Muscle layer of colon (tissue), 2 donors: ENCODE data around the gene TOP3A.

ENCODE experiments used
- H3K27ac ChIP-seq: one replicate; pipeline ENCODE4 v1.7.0; 2013; ENCODE audit warnings: low read depth, mild to moderate bottlenecking, low read length, moderate library complexity
- H3K27me3 ChIP-seq, 2 donors: one replicate each; pipeline ENCODE4 v1.7.0; 2013; ENCODE audit warnings: low read length in 2 of 2, mild to moderate bottlenecking in 2 of 2; ENCODE audit not compliant: insufficient read depth in 2 of 2, control insufficient read depth in 1 of 2
- H3K36me3 ChIP-seq: one replicate; pipeline ENCODE4 v1.7.0; 2013; ENCODE audit warnings: mild to moderate bottlenecking, low read length; ENCODE audit not compliant: insufficient read depth
- H3K4me1 ChIP-seq: one replicate; pipeline ENCODE4 v1.7.0; 2013; ENCODE audit warnings: mild to moderate bottlenecking, low read length; ENCODE audit not compliant: insufficient read depth
- H3K4me3 ChIP-seq, 2 donors: one replicate each; pipeline ENCODE4 v1.7.0; 2013; ENCODE audit warnings: low read length in 2 of 2, low read depth in 1 of 2, mild to moderate bottlenecking in 1 of 2, moderate library complexity in 1 of 2
- H3K9ac ChIP-seq: one replicate; pipeline ENCODE4 v1.7.0; 2013; ENCODE audit warnings: low read length
- H3K9me3 ChIP-seq: one replicate; pipeline ENCODE4 v1.7.0; 2013; ENCODE audit warnings: mild to moderate bottlenecking, low read length
- donor health status: abdominal sarcoma.
- donor health status: Adenocarcinoma of cecum.

The TOP3A gene

GRCh38 chr17:18225642-18226283 lies 89.0 kb downstream of the TOP3A start:
- no peak overlapping the region for H3K27ac ChIP-seq
- H3K4me3 ChIP-seq: peak overlapping the region; percentile 74 to 95
- peaks cover 16% of the 10 kb centered on the region for H3K4me1 ChIP-seq
- peak overlapping the region; percentile 68 for H3K9ac ChIP-seq
- no peaks in the 10 kb centered on the region for H3K27me3 ChIP-seq
- H3K9me3 ChIP-seq: no peaks in the 10 kb centered on the region
- no peaks in the 10 kb centered on the region for H3K36me3 ChIP-seq

DNA sequence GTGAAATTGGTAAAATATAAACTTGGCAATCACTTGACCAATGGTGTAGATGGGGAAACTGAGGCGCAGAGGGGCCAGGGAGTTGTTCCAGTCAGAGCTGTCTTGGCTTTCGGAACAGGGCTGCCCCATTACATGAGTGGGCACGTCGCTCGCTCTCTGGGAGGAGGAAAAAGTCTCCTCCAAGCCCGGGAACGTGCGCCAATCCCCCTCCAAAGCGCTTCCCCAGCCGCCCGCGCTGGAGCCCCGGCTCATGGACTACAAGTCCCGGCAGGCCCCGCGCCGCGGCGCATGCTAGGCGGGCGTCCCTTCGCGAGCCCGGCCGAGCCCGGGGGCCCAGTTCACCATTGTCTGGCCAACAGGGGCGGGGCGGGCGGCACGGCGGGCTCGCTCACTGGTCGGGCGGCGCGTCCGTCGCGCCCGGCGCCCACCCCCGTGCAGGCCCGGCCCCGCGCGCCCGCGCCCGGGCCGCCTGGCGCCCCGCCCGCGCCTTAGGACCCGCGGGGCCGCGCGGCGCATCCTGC lies 89.6 kb downstream of the TOP3A start, which contains the start of gene LLGL1:
LLGL1 (plus strand) TSS at position 515 of the 521 bp plus-strand sequence. CDS start 48 bp downstream, outside the sequence.
- Histone ChIP-seq H3K36me3 (no peaks in the 10 kb centered on the region), H3K9ac (peak within 1 kb of the TSS; percentile 68), H3K27ac (no peak within 1 kb of the TSS), H3K4me1 (peaks cover 16% of the 10 kb centered on the region), H3K4me3 (peak within 1 kb of the TSS; percentile 74 to 95), H3K9me3 (no peaks in the 10 kb centered on the region), H3K27me3 (no peaks in the 10 kb centered on the region)

DNA sequence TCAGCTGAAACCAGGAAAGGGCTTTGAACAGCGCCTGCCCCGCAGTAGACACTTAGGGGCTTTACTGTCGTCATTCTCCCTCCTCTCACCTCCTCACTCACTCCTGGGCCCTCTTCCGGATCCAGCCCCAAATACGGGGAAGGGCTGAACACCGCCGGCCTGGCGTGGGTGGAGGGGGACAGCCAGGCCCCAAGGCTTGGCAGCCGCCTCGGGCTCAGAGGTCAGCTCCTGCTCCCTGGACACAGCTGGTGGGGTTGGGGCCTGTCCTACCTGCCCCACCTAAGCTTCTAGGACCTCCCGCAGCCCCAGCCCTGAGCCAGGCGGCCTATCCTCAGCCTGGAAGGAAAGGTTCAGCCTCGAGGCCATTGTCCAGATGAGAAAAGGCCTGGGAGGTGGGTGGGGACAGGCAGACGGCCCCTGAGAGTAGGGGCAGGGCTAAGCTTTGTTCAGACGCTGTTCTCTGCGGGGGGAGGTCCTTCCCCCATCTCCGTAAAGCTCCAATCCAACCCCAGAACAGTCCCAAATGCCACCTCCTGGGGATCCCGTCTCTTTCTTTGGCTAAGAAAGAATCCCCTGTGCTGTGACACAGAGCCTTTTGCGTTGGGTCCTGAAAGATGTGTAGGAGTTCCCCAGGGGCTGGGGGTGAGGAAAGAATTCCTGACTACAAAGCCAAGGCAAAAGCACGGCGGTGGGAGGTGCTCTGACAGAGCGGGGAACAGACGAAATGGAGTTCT lies 90.2 kb downstream of the TOP3A start:
- H3K4me3 ChIP-seq: peak overlapping the region in 1 of 2 donors; percentile 47
- peak overlapping the region; percentile 57 for H3K9ac ChIP-seq
- H3K27ac ChIP-seq: no peak overlapping the region
- no peaks in the 10 kb centered on the region for H3K27me3 ChIP-seq
- H3K9me3 ChIP-seq: no peaks in the 10 kb centered on the region
- no peaks in the 10 kb centered on the region for H3K36me3 ChIP-seq
- H3K4me1 ChIP-seq: peaks cover 16% of the 10 kb centered on the region

GRCh38 chr17:18224053-18224386 lies 90.8 kb downstream of the TOP3A start:
- Histone ChIP-seq H3K9me3 (no peaks in the 10 kb centered on the region), H3K27me3 (no peaks in the 10 kb centered on the region), H3K27ac (no peak overlapping the region), H3K36me3 (no peaks in the 10 kb centered on the region), H3K4me1 (peaks cover 16% of the 10 kb centered on the region), H3K4me3 (no peak overlapping the region), H3K9ac (no peak overlapping the region)
